Activated naive CD4-positive, alpha-beta T cell treated with anti-CD3 and anti-CD28 coated beads, Interleukin-2, amount 50 U/mL, for 24 hours (primary cell): Measurements from ENCODE around the gene PKNOX2.
A peak's percentile ranks its signal among the peaks of the same experiment; 100 is the strongest.

Experiments
- H3K27ac Mint-ChIP-seq: one replicate; pipeline ENCODE4 v1.8.0; 2021; ENCODE audit warnings: mild to moderate bottlenecking, mixed read lengths
- H3K27me3 Mint-ChIP-seq: one replicate; pipeline ENCODE4 v1.8.0; 2021; ENCODE audit warnings: mixed read lengths
- H3K36me3 Mint-ChIP-seq: one replicate; pipeline ENCODE4 v1.8.0; 2021; ENCODE audit warnings: mixed read lengths
- H3K4me1 Mint-ChIP-seq: one replicate; pipeline ENCODE4 v1.8.0; 2021; ENCODE audit warnings: mixed read lengths
- H3K4me3 Mint-ChIP-seq: one replicate; pipeline ENCODE4 v1.8.0; 2021; ENCODE audit warnings: mild to moderate bottlenecking, mixed read lengths
- H3K9me3 Mint-ChIP-seq: one replicate; pipeline ENCODE4 v1.8.0; 2021; ENCODE audit warnings: mixed read lengths

Gene PKNOX2

DNA sequence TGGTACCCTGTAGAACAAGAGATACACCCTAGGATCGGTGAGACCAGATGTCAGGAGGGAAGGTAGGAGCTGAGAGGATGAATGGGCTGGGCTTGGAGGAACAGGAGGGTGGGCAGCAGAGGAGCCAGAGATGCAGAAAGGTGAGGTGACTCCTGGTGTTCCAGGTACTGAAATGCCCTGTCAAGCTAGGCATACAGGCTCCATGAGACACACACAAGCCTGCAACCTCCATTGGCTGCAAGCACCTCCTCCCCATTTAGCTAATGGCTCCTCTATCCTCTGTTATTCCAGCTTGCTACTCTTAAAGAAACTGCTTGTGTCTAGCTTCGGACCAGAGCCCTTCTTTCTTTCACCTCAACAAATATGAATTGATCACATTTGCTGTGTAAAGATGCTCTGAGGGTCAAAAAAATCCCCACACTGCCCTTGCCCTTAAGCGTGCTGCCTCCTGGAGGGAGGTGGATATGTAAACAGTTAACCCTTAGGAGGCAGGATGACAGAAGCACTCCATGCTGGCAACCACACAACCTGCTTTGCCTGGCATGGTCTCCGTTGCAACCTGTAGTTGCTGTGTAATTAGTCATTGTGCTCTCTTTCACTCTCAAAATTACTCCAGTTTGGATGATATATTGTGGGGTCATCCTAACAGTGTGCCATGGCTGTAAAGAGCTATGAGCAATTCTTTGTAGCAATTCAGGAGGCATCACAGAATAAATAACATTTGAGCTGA is 156.0 kb downstream of the PKNOX2 start:
- Mint-ChIP-seq H3K9me3 (no peaks in the 10 kb centered on the region), H3K27me3 (peaks cover 5% of the 10 kb centered on the region), H3K36me3 (no peaks in the 10 kb centered on the region), H3K27ac (no peak overlapping the region), H3K4me1 (no peaks in the 10 kb centered on the region), H3K4me3 (no peak overlapping the region)

DNA sequence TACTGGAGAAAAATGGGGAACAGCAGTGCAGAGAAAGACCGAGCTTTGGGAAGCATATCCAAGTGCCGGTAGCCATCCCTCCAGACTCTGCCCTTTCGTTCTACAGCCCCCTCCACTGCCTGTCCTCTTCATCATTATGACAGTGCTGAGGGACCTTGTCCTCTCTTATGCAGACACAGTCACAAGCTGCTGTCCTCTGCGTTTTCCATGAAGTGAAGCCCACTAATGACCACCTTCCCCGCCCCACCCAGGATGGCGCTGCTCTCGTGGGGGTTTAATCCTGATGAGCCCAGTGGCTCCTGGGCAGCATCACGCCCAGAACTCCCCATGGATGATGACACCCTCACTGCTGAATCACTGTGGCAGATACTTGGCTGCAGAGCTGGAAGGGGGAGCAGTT is 157.7 kb downstream of the PKNOX2 start:
- no peak overlapping the region for H3K27ac Mint-ChIP-seq
- H3K4me1 Mint-ChIP-seq: no peaks in the 10 kb centered on the region
- no peak overlapping the region for H3K4me3 Mint-ChIP-seq
- H3K9me3 Mint-ChIP-seq: no peaks in the 10 kb centered on the region
- H3K36me3 Mint-ChIP-seq: no peaks in the 10 kb centered on the region
- peaks cover 8% of the 10 kb centered on the region for H3K27me3 Mint-ChIP-seq

DNA sequence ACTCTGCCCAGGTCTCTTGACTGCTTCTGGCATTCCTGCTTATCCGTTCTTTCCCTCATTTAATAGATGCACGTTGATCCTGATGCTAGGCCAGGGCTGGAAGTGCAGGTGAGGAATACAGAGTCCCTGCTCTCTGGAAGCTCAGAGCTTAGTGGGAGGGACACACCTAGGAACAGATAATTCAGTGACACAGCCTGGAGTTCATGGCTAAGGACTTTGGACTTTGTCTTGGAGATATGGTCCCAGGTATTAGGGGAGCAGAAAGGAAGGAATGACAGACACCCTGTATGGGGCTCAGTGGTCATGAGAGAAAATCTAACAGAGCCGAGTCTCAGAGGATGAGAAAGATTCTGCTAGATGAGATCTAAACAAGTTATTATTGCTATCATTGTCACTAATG is 160.6 kb downstream of the PKNOX2 start:
- Mint-ChIP-seq H3K4me3 (no peak overlapping the region), H3K9me3 (no peaks in the 10 kb centered on the region), H3K27me3 (peaks cover 9% of the 10 kb centered on the region), H3K27ac (no peak overlapping the region), H3K36me3 (no peaks in the 10 kb centered on the region), H3K4me1 (no peaks in the 10 kb centered on the region)

GRCh38 chr11:125326126-125326525 is 161.6 kb downstream of the PKNOX2 start:
- peaks cover 9% of the 10 kb centered on the region for H3K27me3 Mint-ChIP-seq
- no peaks in the 10 kb centered on the region for H3K36me3 Mint-ChIP-seq
- H3K4me1 Mint-ChIP-seq: no peaks in the 10 kb centered on the region
- H3K9me3 Mint-ChIP-seq: no peaks in the 10 kb centered on the region
- H3K4me3 Mint-ChIP-seq: no peak overlapping the region
- H3K27ac Mint-ChIP-seq: peak overlapping the region; percentile 37

- no peak overlapping the region for H3K4me3 Mint-ChIP-seq
- H3K9me3 Mint-ChIP-seq: no peaks in the 10 kb centered on the region
- H3K27me3 Mint-ChIP-seq: peaks cover 5% of the 10 kb centered on the region
- no peaks in the 10 kb centered on the region for H3K36me3 Mint-ChIP-seq
- H3K4me1 Mint-ChIP-seq: no peaks in the 10 kb centered on the region
- H3K27ac Mint-ChIP-seq: no peak overlapping the region
Observed at GRCh38 chr11:125327518-125328224, 163.1 kb downstream of the PKNOX2 start.

DNA sequence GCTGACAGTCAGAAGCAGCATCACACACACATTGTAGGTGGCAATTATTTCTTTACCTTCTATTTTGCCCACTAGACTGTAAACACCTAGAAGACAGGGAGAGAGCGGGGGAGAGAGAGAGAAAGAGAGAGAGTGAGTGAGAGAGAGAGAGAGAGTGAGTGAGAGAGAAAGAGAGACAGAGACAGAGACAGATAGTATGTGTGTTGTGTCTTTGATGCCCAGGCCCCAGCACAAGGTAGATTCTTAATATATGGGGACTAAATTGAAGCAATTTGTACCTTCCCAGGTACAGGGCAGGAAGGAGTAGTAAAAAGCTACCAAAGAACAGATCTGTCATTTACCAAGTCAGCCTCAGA is 163.7 kb downstream of the PKNOX2 start:
- Mint-ChIP-seq H3K4me1 (no peaks in the 10 kb centered on the region), H3K36me3 (no peaks in the 10 kb centered on the region), H3K9me3 (no peaks in the 10 kb centered on the region), H3K4me3 (no peak overlapping the region), H3K27me3 (peaks cover 5% of the 10 kb centered on the region), H3K27ac (no peak overlapping the region)

DNA sequence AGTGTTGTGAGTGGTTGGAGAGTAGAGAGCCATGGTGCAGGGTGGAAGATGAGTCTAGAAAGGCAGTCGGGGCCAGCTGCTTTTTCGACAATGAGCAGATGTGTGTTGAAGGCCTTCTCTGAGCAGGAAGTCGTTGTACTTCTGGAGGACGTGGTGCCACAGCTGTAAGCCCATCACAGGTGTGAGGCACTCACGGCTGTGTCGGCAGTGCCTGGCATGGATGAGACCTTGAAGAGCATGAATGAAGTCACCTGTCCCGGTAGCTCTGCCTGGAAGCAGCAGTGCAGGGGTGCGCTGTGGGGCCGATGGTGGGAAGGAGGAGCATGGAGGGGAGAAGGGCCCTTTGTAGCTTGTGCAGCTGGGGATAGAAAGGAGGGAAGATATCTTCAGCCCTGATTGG is 165.2 kb downstream of the PKNOX2 start:
- H3K4me1 Mint-ChIP-seq: no peaks in the 10 kb centered on the region
- H3K36me3 Mint-ChIP-seq: no peaks in the 10 kb centered on the region
- no peak overlapping the region for H3K4me3 Mint-ChIP-seq
- peaks cover 5% of the 10 kb centered on the region for H3K27me3 Mint-ChIP-seq
- H3K9me3 Mint-ChIP-seq: no peaks in the 10 kb centered on the region
- H3K27ac Mint-ChIP-seq: no peak overlapping the region

DNA sequence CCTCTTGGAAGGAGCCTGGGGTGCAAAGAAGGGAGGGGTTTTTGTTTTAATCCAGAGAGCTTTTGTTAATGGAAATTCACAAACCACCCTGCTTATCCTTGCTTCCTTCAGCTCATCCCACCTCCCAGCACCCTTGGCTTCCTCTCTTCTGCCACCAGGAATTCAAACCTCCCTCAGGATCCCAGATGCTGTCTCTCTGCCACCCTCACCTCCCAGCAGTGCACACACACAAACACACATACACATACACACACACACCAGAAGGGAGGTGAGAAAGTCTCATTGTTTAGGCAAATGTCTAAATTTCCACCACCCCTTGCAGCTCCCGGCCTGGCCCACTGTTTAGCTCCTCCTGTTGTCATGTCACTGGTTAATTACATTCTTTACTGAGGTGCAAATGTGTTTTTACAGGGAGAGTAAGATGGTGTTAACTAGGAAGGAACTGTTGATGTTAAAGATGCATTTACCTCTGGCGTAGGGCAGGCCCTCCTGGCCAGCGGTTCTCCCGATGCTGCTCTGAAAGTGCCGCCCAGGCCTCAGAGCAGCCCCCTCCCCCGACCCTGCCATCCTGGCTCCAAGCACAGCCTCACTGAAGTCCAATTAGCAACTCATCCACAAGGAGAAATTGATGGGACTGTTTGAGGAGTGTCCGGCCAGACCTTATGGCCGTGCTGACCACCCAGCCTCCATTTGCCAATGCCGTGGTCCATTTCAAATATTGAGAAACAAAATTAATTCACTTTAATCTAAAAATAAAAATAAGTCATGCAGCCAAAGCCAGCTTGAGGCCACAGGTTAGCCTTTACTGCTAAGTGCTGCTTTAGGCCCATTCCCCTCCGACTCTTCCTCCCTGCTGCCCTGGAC is 166.1 kb downstream of the PKNOX2 start:
- H3K27ac Mint-ChIP-seq: no peak overlapping the region
- H3K9me3 Mint-ChIP-seq: no peaks in the 10 kb centered on the region
- peaks cover 5% of the 10 kb centered on the region for H3K27me3 Mint-ChIP-seq
- no peak overlapping the region for H3K4me3 Mint-ChIP-seq
- H3K4me1 Mint-ChIP-seq: no peaks in the 10 kb centered on the region
- H3K36me3 Mint-ChIP-seq: no peaks in the 10 kb centered on the region

DNA sequence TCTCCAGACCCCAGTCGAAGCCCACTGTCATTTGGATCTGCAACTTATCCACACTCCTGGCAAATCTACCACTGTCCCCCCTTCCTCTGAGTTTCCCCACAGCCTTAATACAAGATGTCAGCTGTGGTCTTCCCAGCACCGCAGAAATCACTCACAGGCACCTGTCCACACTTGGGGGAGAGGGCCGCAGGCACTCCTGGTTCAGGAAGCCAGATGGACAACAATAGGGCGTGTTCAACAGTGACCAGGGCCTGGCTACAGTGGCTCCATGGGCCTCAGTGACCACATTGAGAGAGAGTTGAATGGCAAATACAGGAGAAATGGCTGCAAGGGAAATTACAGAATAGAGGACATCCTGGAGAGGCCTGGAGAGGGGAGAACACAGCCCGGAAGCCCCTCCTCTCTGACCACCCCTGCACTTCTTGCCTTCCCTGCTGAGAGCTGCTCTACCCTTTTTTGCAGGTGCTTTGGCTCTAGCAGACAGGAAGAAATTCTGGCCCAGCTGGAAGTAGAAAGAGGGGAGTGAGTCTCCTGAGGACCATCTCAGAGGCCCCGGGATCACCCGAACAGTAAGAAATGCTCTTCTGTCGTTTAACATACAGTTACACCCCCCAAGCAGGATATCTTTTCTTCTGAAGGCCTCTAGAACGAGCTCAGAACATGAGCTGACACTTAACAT is 166.9 kb downstream of the PKNOX2 start:
- Mint-ChIP-seq H3K4me3 (no peak overlapping the region), H3K27ac (no peak overlapping the region), H3K36me3 (no peaks in the 10 kb centered on the region), H3K27me3 (peaks cover 2% of the 10 kb centered on the region), H3K9me3 (no peaks in the 10 kb centered on the region), H3K4me1 (no peaks in the 10 kb centered on the region)

DNA sequence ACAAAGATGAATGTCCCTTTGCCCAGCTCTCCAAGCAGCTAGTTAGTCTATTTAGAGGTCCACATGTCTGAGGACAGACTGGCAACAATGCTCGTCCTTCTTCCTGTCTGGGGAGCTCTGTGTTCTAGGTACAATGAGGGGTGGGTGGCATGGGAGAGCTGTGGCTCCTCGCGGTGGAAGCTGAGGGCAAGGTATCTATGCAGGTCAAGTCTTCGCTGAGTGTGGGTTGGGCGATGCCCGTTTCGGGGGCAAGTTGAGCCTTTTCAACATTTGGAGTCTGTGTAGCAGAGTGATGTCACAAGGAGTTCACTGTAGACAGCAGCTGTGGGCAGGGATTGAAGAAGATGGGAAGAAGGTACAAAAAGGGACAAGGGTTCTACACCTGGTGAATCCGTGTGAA is 168.3 kb downstream of the PKNOX2 start:
- Mint-ChIP-seq H3K9me3 (no peaks in the 10 kb centered on the region), H3K27me3 (peaks cover 2% of the 10 kb centered on the region), H3K27ac (no peak overlapping the region), H3K36me3 (no peaks in the 10 kb centered on the region), H3K4me1 (no peaks in the 10 kb centered on the region), H3K4me3 (no peak overlapping the region)

GRCh38 chr11:125333354-125334073 is 169.0 kb downstream of the PKNOX2 start:
- peaks cover 2% of the 10 kb centered on the region for H3K27me3 Mint-ChIP-seq
- H3K4me3 Mint-ChIP-seq: no peak overlapping the region
- H3K27ac Mint-ChIP-seq: no peak overlapping the region
- H3K9me3 Mint-ChIP-seq: no peaks in the 10 kb centered on the region
- H3K36me3 Mint-ChIP-seq: no peaks in the 10 kb centered on the region
- H3K4me1 Mint-ChIP-seq: no peaks in the 10 kb centered on the region

DNA sequence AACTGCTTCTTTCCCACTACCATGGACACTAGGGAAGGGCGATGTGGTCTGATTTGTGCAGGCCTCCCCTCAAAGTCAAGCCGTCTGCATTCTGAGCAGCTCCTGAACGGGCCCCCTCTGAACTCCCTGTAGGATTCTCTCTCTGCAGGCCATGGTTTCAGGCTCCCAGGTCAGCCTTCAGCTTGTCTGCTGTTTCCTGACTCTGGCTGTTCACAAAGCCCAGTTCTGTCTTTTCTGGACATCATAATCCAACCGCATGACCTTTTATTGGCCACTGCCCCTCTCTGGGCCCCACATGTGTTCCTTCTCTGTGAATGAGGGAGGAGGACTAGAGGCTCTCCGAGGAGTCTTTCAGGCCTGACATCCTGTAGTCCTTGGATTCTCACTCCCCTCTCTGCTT is 170.6 kb downstream of the PKNOX2 start:
- Mint-ChIP-seq H3K4me1 (no peaks in the 10 kb centered on the region), H3K4me3 (no peak overlapping the region), H3K27ac (no peak overlapping the region), H3K27me3 (peaks cover 2% of the 10 kb centered on the region), H3K36me3 (no peaks in the 10 kb centered on the region), H3K9me3 (no peaks in the 10 kb centered on the region)

DNA sequence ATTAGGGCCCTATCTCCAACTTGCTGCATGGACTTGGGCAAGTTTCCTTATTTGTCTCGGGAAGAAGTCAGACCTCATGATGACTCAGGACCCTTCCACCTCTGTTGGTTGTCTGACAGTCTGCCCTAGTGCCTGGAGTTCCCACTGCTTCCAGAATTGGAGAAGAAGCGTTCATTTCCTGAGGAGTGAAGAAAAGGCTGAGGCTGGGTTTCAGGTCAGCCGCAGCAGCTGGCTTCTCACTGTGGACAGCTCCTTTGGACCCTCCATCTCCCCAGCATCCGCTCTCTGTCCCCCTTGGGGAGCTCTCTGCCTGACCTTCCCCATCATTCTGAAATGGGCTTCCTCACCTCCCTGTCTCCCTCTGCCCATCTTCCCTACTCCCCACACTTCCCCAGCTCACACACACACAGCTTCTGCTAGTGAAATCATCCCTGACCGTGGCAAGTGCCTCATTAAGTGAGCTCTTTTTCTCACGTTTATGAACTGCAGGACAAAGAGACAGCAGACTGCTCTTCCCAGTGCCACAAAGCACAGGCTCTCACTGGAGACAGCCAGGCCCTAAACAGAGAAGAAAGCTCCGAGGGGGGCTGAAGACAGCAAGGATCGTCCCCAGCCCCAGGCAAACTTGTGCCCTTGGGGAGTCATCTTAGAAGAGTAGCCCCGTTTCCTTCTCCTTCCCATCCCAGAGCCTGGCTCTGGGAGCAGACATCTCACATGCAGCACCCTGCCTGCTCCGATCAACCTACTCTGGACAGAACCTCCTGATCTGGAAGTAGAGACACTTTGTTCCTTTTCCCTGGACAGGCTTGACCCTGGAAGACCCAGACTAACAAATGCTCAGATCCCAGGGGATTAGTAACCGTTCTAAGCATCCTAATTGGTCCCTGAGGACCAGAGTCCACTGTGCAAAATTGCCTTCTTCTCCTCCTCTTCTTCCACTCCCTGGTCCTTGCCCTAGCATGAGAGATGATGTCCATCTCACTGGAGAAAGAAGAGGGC is 173.6 kb downstream of the PKNOX2 start:
- Mint-ChIP-seq H3K27ac (no peak overlapping the region), H3K9me3 (no peaks in the 10 kb centered on the region), H3K4me1 (no peaks in the 10 kb centered on the region), H3K4me3 (no peak overlapping the region), H3K27me3 (peaks cover 2% of the 10 kb centered on the region), H3K36me3 (no peaks in the 10 kb centered on the region)
